SK-N-SH (cell line): Measurements from ENCODE around the gene LRMDA. TPM values are rescaled to one million over a fixed set of nuclear protein-coding genes. Genes with fewer than 3 reads are reported as not detected.

ENCODE experiments used
- CTCF ChIA-PET: fragments of 300-600, 350-600 bp; formaldehyde crosslinking; extraction: SDS; loops from one replicate; lab custom pipeline; 2021; lab: Yijun Ruan, JAX
- POLR2A ChIA-PET: fragments of 350-600 bp; sonication (Branson Sonifier 250); formaldehyde crosslinking; extraction: SDS; loops from one replicate; lab custom pipeline; 2020; ENCODE audit warnings: antibody characterized with exemption, inconsistent platforms; lab: Yijun Ruan, JAX
- DNase-seq: peaks from one replicate; pipeline ENCODE4 v3.0.0; 2012
- H2AFZ ChIP-seq: fragments of 200-600 bp; sonication (generic); 2 replicates; pipeline ENCODE4 v1.8.1; 2016; ENCODE audit warnings: antibody characterized with exemption, mild to moderate bottlenecking, low read depth
- H3F3A ChIP-seq: fragments of 200-600 bp; sonication (generic); replicated peaks from 2 replicates; pipeline ENCODE3; 2016; ENCODE audit warnings: antibody characterized with exemption, mild to moderate bottlenecking; ENCODE audit not compliant: insufficient read depth
- H3K27ac ChIP-seq, 2 experiments: fragments of 200-500 bp in 1 of 2; fragments of 200-600 bp in 1 of 2; sonication (Bioruptor generic) in 1 of 2; sonication (generic), shearing (Covaris generic) in 1 of 2; 2 replicates each; pipeline versions ENCODE4 v1.5.1 to v1.6.1; 2014 to 2016; ENCODE audit warnings: low read depth in 2 of 2, inconsistent platforms in 1 of 2, low read length in 1 of 2, mild to moderate bottlenecking in 1 of 2, mixed read lengths in 1 of 2
- H3K27me3 ChIP-seq: fragments of 200-600 bp; sonication (generic), shearing (Covaris generic); 2 replicates; pipeline ENCODE4 v1.6.1; 2016; ENCODE audit warnings: mixed run types; ENCODE audit not compliant: insufficient read depth
- H3K36me3 ChIP-seq, 2 experiments: fragments of 200-500 bp in 1 of 2; fragments of 200-600 bp in 1 of 2; sonication (Bioruptor generic) in 1 of 2; sonication (generic) in 1 of 2; replicated peaks in 1 of 2; 2 replicates each; pipeline versions ENCODE3 to v1.5.1; 2014 to 2016; ENCODE audit warnings: low read length in 1 of 2, mild to moderate bottlenecking in 1 of 2; ENCODE audit not compliant: insufficient read depth in 2 of 2, control insufficient read depth in 1 of 2
- H3K4me1 ChIP-seq, 2 experiments: fragments of 200-500 bp in 1 of 2; fragments of 200-600 bp in 1 of 2; sonication (Bioruptor generic) in 1 of 2; sonication (generic), shearing (Covaris generic) in 1 of 2; 2 replicates each; pipeline versions ENCODE4 v1.5.1 to v1.6.1; 2014 to 2016; ENCODE audit warnings: low read depth in 1 of 2, low read length in 1 of 2, mixed run types in 1 of 2; ENCODE audit not compliant: insufficient read depth in 2 of 2, control insufficient read depth in 1 of 2
- H3K4me2 ChIP-seq: fragments of 200-600 bp; sonication (generic), shearing (Covaris generic); 2 replicates; pipeline ENCODE4 v1.6.1; 2017; ENCODE audit warnings: mixed run types
- H3K4me3 ChIP-seq, 2 experiments: fragments of 200-500 bp in 1 of 2; fragments of 200-600 bp in 1 of 2; sonication (Bioruptor generic) in 1 of 2; sonication (generic), shearing (Covaris generic) in 1 of 2; 2 replicates each; pipeline versions ENCODE4 v1.5.1 to v1.8.1; 2014 to 2016; ENCODE audit warnings: low read depth in 2 of 2, inconsistent platforms in 1 of 2, low read length in 1 of 2, mild to moderate bottlenecking in 1 of 2, mixed read lengths in 1 of 2, moderate library complexity in 1 of 2
- H3K79me2 ChIP-seq: fragments of 200-600 bp; sonication (generic); 2 replicates; pipeline ENCODE4 v1.8.1; 2017; ENCODE audit warnings: mild to moderate bottlenecking; ENCODE audit not compliant: insufficient read depth
- H3K9ac ChIP-seq: fragments of 200-600 bp; sonication (generic); 2 replicates; pipeline ENCODE4 v1.6.1; 2017; ENCODE audit warnings: mixed run types
- H3K9me2 ChIP-seq: fragments of 200-600 bp; sonication (generic); 2 replicates; pipeline ENCODE4 v1.6.1; 2017; ENCODE audit warnings: mixed run types
- H3K9me3 ChIP-seq: fragments of 200-600 bp; sonication (generic); 2 replicates; pipeline ENCODE4 v1.6.1; 2017; ENCODE audit warnings: mixed run types, mild to moderate bottlenecking, moderate library complexity
- H4K20me1 ChIP-seq: fragments of 200-600 bp; sonication (generic); 2 replicates; pipeline ENCODE4 v1.6.1; 2017; ENCODE audit warnings: mild to moderate bottlenecking, mixed run types; ENCODE audit not compliant: insufficient read depth
- CHD2 ChIP-seq: fragments of 150-350 bp; IDR thresholded peaks from 2 replicates; pipeline ENCODE4 v1.6.1; 2018; ENCODE audit warnings: low read length; ENCODE audit not compliant: partially characterized antibody
- ELF1 ChIP-seq: IDR thresholded peaks from 2 replicates; pipeline ENCODE4 v1.4.0; 2012
- EP300 ChIP-seq, 2 experiments: IDR thresholded peaks; 2 replicates each; pipeline versions ENCODE4 v1.4.0 to v1.6.1; 2012; ENCODE audit warnings: borderline replicate concordance in 1 of 2, low read depth in 1 of 2, low read length in 1 of 2
- FOSL2 ChIP-seq: IDR thresholded peaks from 2 replicates; pipeline ENCODE4 v1.4.0; 2012; ENCODE audit warnings: low read depth, mild to moderate bottlenecking, moderate library complexity, borderline replicate concordance
- FOXM1 ChIP-seq: IDR thresholded peaks from 2 replicates; pipeline ENCODE4 v1.4.0; 2012; ENCODE audit warnings: low read depth, mild to moderate bottlenecking
- JUND ChIP-seq: IDR thresholded peaks from 2 replicates; pipeline ENCODE4 v1.4.0; 2012
- NFIC ChIP-seq: IDR thresholded peaks from 2 replicates; pipeline ENCODE4 v1.4.0; 2012; ENCODE audit warnings: borderline replicate concordance
- NRF1 ChIP-seq: IDR thresholded peaks from 2 replicates; pipeline ENCODE4 v1.6.1; 2012; ENCODE audit warnings: low read depth, mild to moderate bottlenecking, low read length
- PBX3 ChIP-seq: IDR thresholded peaks from 2 replicates; pipeline ENCODE4; 2012
- RAD21 ChIP-seq: IDR thresholded peaks from 2 replicates; pipeline ENCODE4 v1.6.1; 2012; ENCODE audit warnings: mild to moderate bottlenecking, low read length
- RFX5 ChIP-seq: IDR thresholded peaks from 2 replicates; pipeline ENCODE4 v1.6.1; 2012; ENCODE audit warnings: mild to moderate bottlenecking, improper control_type of control experiment, low read length
- SIN3A ChIP-seq: IDR thresholded peaks from 2 replicates; pipeline ENCODE4 v1.6.1; 2012; ENCODE audit warnings: low read depth, mild to moderate bottlenecking, low read length, moderate library complexity, borderline replicate concordance
- SMC3 ChIP-seq: IDR thresholded peaks from 2 replicates; pipeline ENCODE4 v1.6.1; 2012; ENCODE audit warnings: low read depth, low read length, improper control_type of control experiment
- TAF1 ChIP-seq: IDR thresholded peaks from 2 replicates; pipeline ENCODE4 v1.6.1; 2012; ENCODE audit warnings: low read depth, mild to moderate bottlenecking, low read length, moderate library complexity, borderline replicate concordance
- TEAD4 ChIP-seq: IDR thresholded peaks from 2 replicates; pipeline ENCODE4 v1.4.0; 2012; ENCODE audit warnings: mild to moderate bottlenecking, borderline replicate concordance; ENCODE audit not compliant: insufficient read depth
- USF1 ChIP-seq: IDR thresholded peaks from 2 replicates; pipeline ENCODE4 v1.4.0; 2012; ENCODE audit warnings: low read depth, borderline replicate concordance
- USF2 ChIP-seq: fragments of 150-350 bp; IDR thresholded peaks from 2 replicates; pipeline ENCODE4 v1.6.1; 2017; ENCODE audit warnings: antibody characterized with exemption, low read length, low read depth, borderline replicate concordance
- YY1 ChIP-seq: IDR thresholded peaks from 2 replicates; pipeline ENCODE4 v1.4.0; 2012; ENCODE audit warnings: low read depth, mild to moderate bottlenecking
- ZBTB33 ChIP-seq: IDR thresholded peaks from 2 replicates; pipeline ENCODE4 v1.4.0; 2012; ENCODE audit warnings: low read depth, borderline replicate concordance
- WGBS: methylation state at CpG from one replicate; pipeline ENCODE4 v1.1.6; 2017; ENCODE audit warnings: low lambda C conversion rate; 5-methylcytosine and 5-hydroxymethylcytosine counted together
- polyA plus RNA-seq, 3 experiments: library from polyadenylated mRNA; depleted of rRNA; stranded (reverse); fragments of >200 nt; gene quantifications; 2 replicates each; pipeline ENCODE4 v1.2.3, GENCODE V29; 2012

The LRMDA gene
- polyA plus RNA-seq, 1 of the 3 experiments (the other 2 are of a cell fraction), result 0.95 TPM

GRCh38 chr10:75801121-75801520, 369.7 kb downstream of the LRMDA start:
- no peak overlapping the region for H3K4me2 ChIP-seq
- 73% methylated on average over 1 of the region's 1 CpG for WGBS
- DNase-seq, result no peak
- no peaks in the 10 kb centered on the region for H3K36me3 ChIP-seq
- no peak overlapping the region for H2AFZ ChIP-seq
- POLR2A ChIA-PET, result no interaction called here
- no peaks in the 10 kb centered on the region for H3F3A ChIP-seq
- no peaks in the 10 kb centered on the region for H3K79me2 ChIP-seq
- no peaks in the 10 kb centered on the region for H3K9me3 ChIP-seq
- no peak overlapping the region for H3K27ac ChIP-seq
- TF ChIP-seq YY1, result no peak
- TF ChIP-seq ZBTB33, result no peak
- no peak for TF ChIP-seq NRF1
- no peak for TF ChIP-seq JUND
- TF ChIP-seq ELF1, result no peak
- no peak for TF ChIP-seq USF2
- TF ChIP-seq TEAD4, result no peak
- no peak for TF ChIP-seq FOSL2
- TF ChIP-seq RAD21, result no peak
- TF ChIP-seq EP300 (IDR thresholded peaks at IDR 0.05; ENCODE audit: borderline replicate concordance in 1 of 2, low read depth in 1 of 2, low read length in 1 of 2), result no peak
- TF ChIP-seq SMC3, result no peak
- TF ChIP-seq PBX3, result no peak
- no peak for TF ChIP-seq SIN3A
- TF ChIP-seq CHD2, result no peak
- TF ChIP-seq TAF1, result no peak
- no peak for TF ChIP-seq FOXM1
- TF ChIP-seq USF1, result no peak
- no peak for TF ChIP-seq RFX5
- no peak for TF ChIP-seq NFIC
- no peaks in the 10 kb centered on the region for H3K9me2 ChIP-seq
- H3K4me3 ChIP-seq, result no peak overlapping the region
- H3K4me1 ChIP-seq, result no peaks in the 10 kb centered on the region
- CTCF ChIA-PET, result no interaction called here
- H3K27me3 ChIP-seq, result no peaks in the 10 kb centered on the region
- H4K20me1 ChIP-seq, result no peaks in the 10 kb centered on the region
- H3K9ac ChIP-seq, result no peak overlapping the region
